NT2/D1 (cell line): ENCODE results near the gene PAPPA2.

Source experiments
- SUZ12 ChIP-seq: IDR thresholded peaks from 2 replicates; pipeline ENCODE4 v1.6.1; 2011; ENCODE audit not compliant: insufficient read length, insufficient read depth; ENCODE audit errors: extremely low read depth
- YY1 ChIP-seq: IDR thresholded peaks from 2 replicates; pipeline ENCODE4 v1.6.1; 2011; ENCODE audit not compliant: insufficient read length, insufficient read depth

GRCh38 chr1:176461576-176461975, 1.4 kb upstream of the PAPPA2 start:
- TF ChIP-seq SUZ12 = no peak
- TF ChIP-seq YY1 = no peak
